ENCODE data around the gene LRRFIP1.

Gene LRRFIP1

GRCh38 chr2:237729681-237730475 lies 102.5 kb downstream of the LRRFIP1 start:
- H3K4me3 ChIP-seq (replicated peaks; ENCODE audit: low read depth, low read length): no peak overlapping the region
- DNase-seq (ENCODE audit: low read depth): no peak
- TF ChIP-seq, protein P1, sequence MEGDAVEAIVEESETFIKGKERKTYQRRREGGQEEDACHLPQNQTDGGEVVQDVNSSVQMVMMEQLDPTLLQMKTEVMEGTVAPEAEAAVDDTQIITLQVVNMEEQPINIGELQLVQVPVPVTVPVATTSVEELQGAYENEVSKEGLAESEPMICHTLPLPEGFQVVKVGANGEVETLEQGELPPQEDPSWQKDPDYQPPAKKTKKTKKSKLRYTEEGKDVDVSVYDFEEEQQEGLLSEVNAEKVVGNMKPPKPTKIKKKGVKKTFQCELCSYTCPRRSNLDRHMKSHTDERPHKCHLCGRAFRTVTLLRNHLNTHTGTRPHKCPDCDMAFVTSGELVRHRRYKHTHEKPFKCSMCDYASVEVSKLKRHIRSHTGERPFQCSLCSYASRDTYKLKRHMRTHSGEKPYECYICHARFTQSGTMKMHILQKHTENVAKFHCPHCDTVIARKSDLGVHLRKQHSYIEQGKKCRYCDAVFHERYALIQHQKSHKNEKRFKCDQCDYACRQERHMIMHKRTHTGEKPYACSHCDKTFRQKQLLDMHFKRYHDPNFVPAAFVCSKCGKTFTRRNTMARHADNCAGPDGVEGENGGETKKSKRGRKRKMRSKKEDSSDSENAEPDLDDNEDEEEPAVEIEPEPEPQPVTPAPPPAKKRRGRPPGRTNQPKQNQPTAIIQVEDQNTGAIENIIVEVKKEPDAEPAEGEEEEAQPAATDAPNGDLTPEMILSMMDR (IDR thresholded peaks at IDR 0.05; ENCODE audit: low read length, missing control alignments): no peak

- no peak overlapping the region for H3K4me3 ChIP-seq (replicated peaks; ENCODE audit: low read depth, low read length)
- peak; percentile 52 for DNase-seq (ENCODE audit: low read depth)
- TF ChIP-seq, protein P1 (IDR thresholded peaks at IDR 0.05; ENCODE audit: low read length, missing control alignments): no peak
Observed at GRCh38 chr2:237731663-237732062, 104.3 kb downstream of the LRRFIP1 start.

- TF ChIP-seq, protein P1 (IDR thresholded peaks at IDR 0.05; ENCODE audit: low read length, missing control alignments): no peak
- no peak overlapping the region for H3K4me3 ChIP-seq (replicated peaks; ENCODE audit: low read depth, low read length)
- DNase-seq (ENCODE audit: low read depth): no peak
Observed at GRCh38 chr2:237732070-237732469, 104.7 kb downstream of the LRRFIP1 start.

- H3K4me3 ChIP-seq (replicated peaks; ENCODE audit: low read depth, low read length): no peak overlapping the region
- DNase-seq (ENCODE audit: low read depth): no peak
- TF ChIP-seq, protein P1 (IDR thresholded peaks at IDR 0.05; ENCODE audit: low read length, missing control alignments): no peak
Observed at GRCh38 chr2:237732790-237733381, 105.5 kb downstream of the LRRFIP1 start.

DNA sequence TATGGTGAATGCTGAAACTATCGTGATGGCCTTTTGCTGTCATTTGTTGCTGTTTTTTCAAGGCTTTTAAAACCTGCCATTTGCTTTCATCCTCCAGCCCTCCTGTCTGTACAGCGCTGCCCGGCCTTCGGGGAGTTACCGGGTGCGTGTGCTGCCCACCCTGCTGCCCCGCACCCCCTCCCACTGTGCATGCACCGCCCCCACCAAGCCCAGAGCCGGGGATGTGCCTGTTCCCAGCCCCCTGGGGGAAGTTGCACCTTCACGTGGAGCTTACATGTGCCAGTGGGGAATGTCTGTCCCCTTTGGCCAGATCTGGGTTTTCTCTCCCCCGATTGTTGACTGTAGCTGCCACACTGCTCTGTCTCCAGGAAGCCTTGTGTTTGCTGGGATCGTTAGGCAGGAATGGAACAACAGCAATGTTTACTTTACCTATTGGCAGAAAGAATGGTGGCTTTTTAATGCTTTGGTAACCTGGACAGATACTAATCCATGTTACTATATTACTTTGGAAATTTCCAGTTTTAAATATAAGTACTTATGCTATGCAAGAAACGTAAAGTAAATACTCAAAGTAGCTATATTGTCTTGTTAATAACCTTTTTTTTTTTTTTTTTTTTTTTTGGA lies 106.4 kb downstream of the LRRFIP1 start:
- TF ChIP-seq, protein P1 (IDR thresholded peaks at IDR 0.05; ENCODE audit: low read length, missing control alignments): no peak
- no peak overlapping the region for H3K4me3 ChIP-seq (replicated peaks; ENCODE audit: low read depth, low read length)
- DNase-seq (ENCODE audit: low read depth): no peak

- DNase-seq (ENCODE audit: low read depth): no peak
- TF ChIP-seq, protein P1 (IDR thresholded peaks at IDR 0.05; ENCODE audit: low read length, missing control alignments): no peak
- no peak overlapping the region for H3K4me3 ChIP-seq (replicated peaks; ENCODE audit: low read depth, low read length)
Observed at GRCh38 chr2:237734905-237735623, 107.7 kb downstream of the LRRFIP1 start.
